H9 (cell line): ENCODE measurements around the gene PDC. TPM values are rescaled to one million over a fixed set of nuclear protein-coding genes. Genes with fewer than 3 reads are reported as not detected.

ENCODE experiments used
- DNase-seq: peaks from one replicate; pipeline ENCODE4 v3.0.0-alpha.2; 2017
- H2AFZ ChIP-seq: one replicate; pipeline ENCODE4 v1.6.1; 2013; ENCODE audit warnings: mild to moderate bottlenecking, low read length, control low read depth, moderate library complexity
- H2AK5ac ChIP-seq: 2 replicates; pipeline ENCODE4 v1.6.1; 2013; ENCODE audit warnings: low read length, control low read depth, mixed read lengths; ENCODE audit not compliant: insufficient read length
- H2BK120ac ChIP-seq: one replicate; pipeline ENCODE4 v1.6.1; 2013; ENCODE audit warnings: low read depth, mild to moderate bottlenecking, low read length, control low read depth, inconsistent platforms; ENCODE audit not compliant: poor library complexity, severe bottlenecking
- H2BK12ac ChIP-seq: 2 replicates; pipeline ENCODE4 v1.6.1; 2013; ENCODE audit warnings: low read length, control low read depth, mixed read lengths, low read depth; ENCODE audit not compliant: insufficient read length
- H2BK15ac ChIP-seq: 2 replicates; pipeline ENCODE4 v1.6.1; 2013; ENCODE audit warnings: low read depth, low read length, control low read depth
- H2BK20ac ChIP-seq: one replicate; pipeline ENCODE4 v1.6.1; 2013; ENCODE audit warnings: low read depth, mild to moderate bottlenecking, low read length, control low read depth, inconsistent platforms; ENCODE audit not compliant: poor library complexity, severe bottlenecking
- H2BK5ac ChIP-seq: 2 replicates; pipeline ENCODE4 v1.6.1; 2013; ENCODE audit warnings: low read length, control low read depth, mixed read lengths; ENCODE audit not compliant: insufficient read length
- H3K14ac ChIP-seq: 2 replicates; pipeline ENCODE4 v1.6.1; 2013; ENCODE audit warnings: low read length, control low read depth; ENCODE audit not compliant: insufficient read depth
- H3K18ac ChIP-seq: 2 replicates; pipeline ENCODE4 v1.6.1; 2013; ENCODE audit warnings: low read depth, mild to moderate bottlenecking, mixed read lengths, low read length, control low read depth; ENCODE audit not compliant: insufficient read length
- H3K23ac ChIP-seq: 2 replicates; pipeline ENCODE4 v1.6.1; 2013; ENCODE audit warnings: low read length, control low read depth, mixed read lengths, low read depth; ENCODE audit not compliant: insufficient read length
- H3K23me2 ChIP-seq: 2 replicates; pipeline ENCODE4 v1.6.1; 2013; ENCODE audit warnings: low read depth, mild to moderate bottlenecking, mixed read lengths, low read length, control low read depth; ENCODE audit not compliant: insufficient read length, poor library complexity, severe bottlenecking
- H3K27ac ChIP-seq: 2 replicates; pipeline ENCODE4 v1.5.1; 2013; ENCODE audit warnings: low read length, control low read depth, mixed read lengths, low read depth; ENCODE audit not compliant: insufficient read length
- H3K27me3 ChIP-seq: 2 replicates; pipeline ENCODE4 v1.6.1; 2013; ENCODE audit warnings: low read length, control low read depth, inconsistent platforms; ENCODE audit not compliant: insufficient read depth
- H3K4ac ChIP-seq: 2 replicates; pipeline ENCODE4 v1.6.1; 2013; ENCODE audit warnings: low read depth, mild to moderate bottlenecking, control low read depth, inconsistent platforms, low read length, moderate library complexity
- H3K4me1 ChIP-seq: 2 replicates; pipeline ENCODE4 v1.6.1; 2013; ENCODE audit warnings: low read length, control low read depth, inconsistent platforms; ENCODE audit not compliant: insufficient read depth
- H3K4me2 ChIP-seq: 2 replicates; pipeline ENCODE4 v1.6.1; 2013; ENCODE audit warnings: low read length, control low read depth, mixed read lengths; ENCODE audit not compliant: insufficient read length, insufficient read depth
- H3K56ac ChIP-seq: 2 replicates; pipeline ENCODE4 v1.6.1; 2013; ENCODE audit warnings: low read depth, mild to moderate bottlenecking, mixed read lengths, low read length, control low read depth; ENCODE audit not compliant: insufficient read length
- H3K79me1 ChIP-seq: 2 replicates; pipeline ENCODE4 v1.6.1; 2013; ENCODE audit warnings: low read depth, mild to moderate bottlenecking, moderate library complexity, low read length, control low read depth, inconsistent platforms; ENCODE audit not compliant: insufficient read depth, poor library complexity, severe bottlenecking
- H3K79me2 ChIP-seq: 2 replicates; pipeline ENCODE4 v1.6.1; 2013; ENCODE audit warnings: low read length, control low read depth, inconsistent platforms; ENCODE audit not compliant: insufficient read depth
- H3K9ac ChIP-seq: 2 replicates; pipeline ENCODE4 v1.6.1; 2013; ENCODE audit warnings: low read length, control low read depth, mixed read lengths; ENCODE audit not compliant: insufficient read length; ENCODE audit errors: extremely low read depth
- H3K9me3 ChIP-seq: one replicate; pipeline ENCODE4 v1.6.1; 2013; ENCODE audit warnings: low read depth, low read length, inconsistent platforms; ENCODE audit not compliant: control insufficient read depth
- H3T11ph ChIP-seq: one replicate; pipeline ENCODE4 v1.6.1; 2013; ENCODE audit warnings: mild to moderate bottlenecking, low read length, control low read depth, inconsistent platforms
- H4K20me1 ChIP-seq: one replicate; pipeline ENCODE4 v1.6.1; 2013; ENCODE audit not compliant: control insufficient read depth, insufficient read length, insufficient read depth
- H4K5ac ChIP-seq: 2 replicates; pipeline ENCODE4 v1.6.1; 2013; ENCODE audit warnings: low read depth, mild to moderate bottlenecking, mixed read lengths, low read length, control low read depth; ENCODE audit not compliant: insufficient read length
- H4K8ac ChIP-seq: replicated peaks from 2 replicates; pipeline ENCODE4 v1.6.1; 2013; ENCODE audit warnings: low read length, control low read depth, mixed read lengths, low read depth; ENCODE audit not compliant: insufficient read length
- H4K91ac ChIP-seq: 2 replicates; pipeline ENCODE4 v1.6.1; 2013; ENCODE audit warnings: low read depth, mild to moderate bottlenecking, moderate library complexity, mixed read lengths, low read length, control low read depth; ENCODE audit not compliant: insufficient read length
- H3K27ac Mint-ChIP-seq, 3 experiments: 2 replicates in 2 of 3; 3 replicates in 1 of 3; pipeline ENCODE4 v1.8.0; 2020 to 2021; ENCODE audit warnings: mixed read lengths in 3 of 3, mild to moderate bottlenecking in 1 of 3, moderate library complexity in 1 of 3
- H3K27me3 Mint-ChIP-seq: 2 replicates; pipeline ENCODE4 v1.8.0; 2021; ENCODE audit warnings: low read depth, mild to moderate bottlenecking, moderate library complexity, mixed read lengths
- H3K36me3 Mint-ChIP-seq, 3 experiments: 2 replicates in 2 of 3; 3 replicates in 1 of 3; pipeline ENCODE4 v1.8.0; 2020 to 2021; ENCODE audit warnings: low read depth in 3 of 3, mixed read lengths in 3 of 3; ENCODE audit not compliant: insufficient read depth in 1 of 3
- H3K4me1 Mint-ChIP-seq, 2 experiments: 2 replicates each; pipeline ENCODE4 v1.8.0; 2020; ENCODE audit warnings: mixed read lengths in 2 of 2
- H3K4me3 Mint-ChIP-seq, 2 experiments: 2 replicates in 1 of 2; 3 replicates in 1 of 2; pipeline ENCODE4 v1.8.0; 2020 to 2021; ENCODE audit warnings: mild to moderate bottlenecking in 2 of 2, mixed read lengths in 2 of 2, moderate library complexity in 1 of 2
- H3K9me3 Mint-ChIP-seq, 2 experiments: 2 replicates in 1 of 2; 3 replicates in 1 of 2; pipeline ENCODE4 v1.8.0; 2020; ENCODE audit warnings: mild to moderate bottlenecking in 2 of 2, mixed read lengths in 2 of 2, moderate library complexity in 1 of 2
- CTCF ChIP-seq: fragments of 200-600 bp; sonication (generic); conservative IDR thresholded peaks from 3 replicates; pipeline ENCODE4 v1.8.0; 2021; ENCODE audit warnings: antibody characterized with exemption, mild to moderate bottlenecking
- WGBS: extraction: QIAGEN DNeasy Blood & Tissue Kit; methylation state at CpG from one replicate; pipeline ENCODE4 v1.1.7; 2013; ENCODE audit warnings: missing lambda C conversion rate, low lambda C conversion rate, mixed read lengths; ENCODE audit not compliant: insufficient read length; ENCODE audit errors: extremely low coverage; 5-methylcytosine and 5-hydroxymethylcytosine counted together
- total RNA-seq: library from RNA; stranded (reverse); gene quantifications from 2 replicates; pipeline ENCODE4 v1.2.1, GENCODE V29; 2021

PDC gene
- total RNA-seq, 1 experiment from 2014 or later, result not detected

GRCh38 chr1:186503190-186503589 is 42.3 kb upstream of the PDC start:
- Histone ChIP-seq H2BK5ac (no peak overlapping the region), H3T11ph (no peak overlapping the region), H3K14ac (no peak overlapping the region), H3K27me3 (no peaks in the 10 kb centered on the region), H3K9me3 (no peaks in the 10 kb centered on the region), H3K4me2 (no peak overlapping the region), H2BK20ac (no peak overlapping the region), H3K27ac (no peak overlapping the region), H3K56ac (no peak overlapping the region), H3K4ac (no peak overlapping the region), H3K23me2 (no peaks in the 10 kb centered on the region), H2BK12ac (no peak overlapping the region), H3K23ac (no peak overlapping the region), H3K4me1 (no peaks in the 10 kb centered on the region; the same call in 1 of the 2 replicates), H3K79me1 (no peaks in the 10 kb centered on the region), H2AFZ (no peak overlapping the region), H3K18ac (no peak overlapping the region), H4K5ac (no peak overlapping the region), H2AK5ac (no peak overlapping the region), H4K91ac (no peak overlapping the region), H2BK120ac (no peak overlapping the region), H2BK15ac (no peak overlapping the region), H3K79me2 (no peaks in the 10 kb centered on the region), H4K8ac (no peak overlapping the region), H3K9ac (no peak overlapping the region), H4K20me1 (no peaks in the 10 kb centered on the region)
- Mint-ChIP-seq H3K4me1 (peaks cover 19 to 25% of the 10 kb centered on the region in 2 experiments), H3K27me3 (no peaks in the 10 kb centered on the region; the same call in 1 of the 2 replicates), H3K4me3 (no peak overlapping the region), H3K36me3 (peaks cover 0 to 13% (median 4%) of the 10 kb centered on the region in 3 experiments; a peak in 3 of 7 replicates), H3K9me3 (peaks cover 17 to 24% of the 10 kb centered on the region in 2 experiments; a peak in 4 of 5 replicates), H3K27ac (no peak overlapping the region)
- no peak for TF ChIP-seq CTCF
- WGBS, result no CpG with 5 or more reads among the region's 2 CpGs
- no peak for DNase-seq
